Measurements from ENCODE around the gene COL4A1.

The COL4A1 gene

DNA sequence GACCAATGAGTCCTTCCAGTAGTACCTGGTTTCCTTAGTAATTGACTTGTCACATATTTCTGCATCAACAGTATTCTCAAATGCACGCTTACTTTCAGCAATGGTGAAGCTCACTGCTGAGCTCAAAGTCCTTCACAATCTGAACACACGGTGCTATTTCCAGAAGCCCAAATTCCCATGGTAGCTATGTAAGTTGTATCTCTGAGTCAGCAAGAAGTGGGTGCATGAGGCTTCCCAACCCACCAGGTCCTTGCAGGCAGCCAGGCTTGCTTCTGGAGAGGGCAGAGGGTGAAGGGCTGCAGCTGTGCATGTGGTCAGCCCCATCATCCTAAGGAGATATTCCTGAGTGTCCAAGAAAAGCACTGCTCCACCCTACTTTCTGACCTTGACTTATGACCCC lies 25.8 kb upstream of the COL4A1 start:
- Histone ChIP-seq H3K4me2 (ENCODE audit: low read depth, low read length) (no peak overlapping the region), H3K79me2 (ENCODE audit: low read length) (no peaks in the 10 kb centered on the region), H3K27me3 (replicated peaks; ENCODE audit: insufficient read depth, low read length) (no peaks in the 10 kb centered on the region), H3K27ac (ENCODE audit: low read length) (no peak overlapping the region), H3F3A (ENCODE audit: insufficient read depth, low read length) (no peaks in the 10 kb centered on the region), H3K9me2 (replicated peaks; ENCODE audit: insufficient read depth, low read length) (no peaks in the 10 kb centered on the region), H4K20me1 (ENCODE audit: insufficient read depth, low read length) (no peaks in the 10 kb centered on the region), H3K36me3 (replicated peaks; ENCODE audit: insufficient read depth, low read length) (no peaks in the 10 kb centered on the region), H3K4me3 (ENCODE audit: low read length) (no peak overlapping the region), H2AFZ (ENCODE audit: low read length) (no peak overlapping the region), H3K4me1 (ENCODE audit: low read length) (no peaks in the 10 kb centered on the region), H3K9ac (ENCODE audit: low read length) (no peak overlapping the region), H3K9me3 (replicated peaks; ENCODE audit: insufficient read depth, low read length) (no peaks in the 10 kb centered on the region)
- no peak for DNase-seq
- no peak for TF ChIP-seq EZH2phosphoT487 (IDR thresholded peaks at IDR 0.05; ENCODE audit: low read length)
- TF ChIP-seq, protein P1, sequence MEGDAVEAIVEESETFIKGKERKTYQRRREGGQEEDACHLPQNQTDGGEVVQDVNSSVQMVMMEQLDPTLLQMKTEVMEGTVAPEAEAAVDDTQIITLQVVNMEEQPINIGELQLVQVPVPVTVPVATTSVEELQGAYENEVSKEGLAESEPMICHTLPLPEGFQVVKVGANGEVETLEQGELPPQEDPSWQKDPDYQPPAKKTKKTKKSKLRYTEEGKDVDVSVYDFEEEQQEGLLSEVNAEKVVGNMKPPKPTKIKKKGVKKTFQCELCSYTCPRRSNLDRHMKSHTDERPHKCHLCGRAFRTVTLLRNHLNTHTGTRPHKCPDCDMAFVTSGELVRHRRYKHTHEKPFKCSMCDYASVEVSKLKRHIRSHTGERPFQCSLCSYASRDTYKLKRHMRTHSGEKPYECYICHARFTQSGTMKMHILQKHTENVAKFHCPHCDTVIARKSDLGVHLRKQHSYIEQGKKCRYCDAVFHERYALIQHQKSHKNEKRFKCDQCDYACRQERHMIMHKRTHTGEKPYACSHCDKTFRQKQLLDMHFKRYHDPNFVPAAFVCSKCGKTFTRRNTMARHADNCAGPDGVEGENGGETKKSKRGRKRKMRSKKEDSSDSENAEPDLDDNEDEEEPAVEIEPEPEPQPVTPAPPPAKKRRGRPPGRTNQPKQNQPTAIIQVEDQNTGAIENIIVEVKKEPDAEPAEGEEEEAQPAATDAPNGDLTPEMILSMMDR (IDR thresholded peaks at IDR 0.05; ENCODE audit: low read length) = no peak
- TF ChIP-seq EZH2 (optimal IDR thresholded peaks at IDR 0.05; ENCODE audit: low read depth, low read length) = no peak

DNA sequence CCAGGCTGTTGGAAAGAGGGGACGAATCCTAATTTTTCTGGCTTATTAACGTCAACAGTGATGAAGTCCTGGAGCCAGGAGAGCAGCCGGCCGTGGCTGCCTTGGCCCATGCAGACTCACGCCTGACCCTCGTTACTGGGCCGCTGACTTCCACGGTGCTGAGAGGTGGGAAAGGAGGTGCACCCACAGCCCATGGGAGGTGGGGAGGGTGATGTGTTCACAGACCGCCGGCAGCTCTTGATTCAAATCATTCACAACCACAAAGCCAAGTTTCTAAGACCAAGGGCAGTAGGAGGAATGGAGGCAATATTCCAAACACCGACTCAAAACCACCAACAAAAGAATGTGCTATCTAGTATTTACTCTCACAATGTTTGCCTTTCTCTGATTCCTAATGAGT lies 24.4 kb upstream of the COL4A1 start:
- DNase-seq = no peak
- Histone ChIP-seq H2AFZ (ENCODE audit: low read length) (no peak overlapping the region), H3K4me3 (ENCODE audit: low read length) (no peak overlapping the region), H3K27ac (ENCODE audit: low read length) (no peak overlapping the region), H3F3A (ENCODE audit: insufficient read depth, low read length) (no peaks in the 10 kb centered on the region), H3K4me2 (ENCODE audit: low read depth, low read length) (no peak overlapping the region), H3K36me3 (replicated peaks; ENCODE audit: insufficient read depth, low read length) (no peaks in the 10 kb centered on the region), H3K79me2 (ENCODE audit: low read length) (no peaks in the 10 kb centered on the region), H3K27me3 (replicated peaks; ENCODE audit: insufficient read depth, low read length) (no peaks in the 10 kb centered on the region), H3K9me2 (replicated peaks; ENCODE audit: insufficient read depth, low read length) (no peaks in the 10 kb centered on the region), H3K4me1 (ENCODE audit: low read length) (no peaks in the 10 kb centered on the region), H4K20me1 (ENCODE audit: insufficient read depth, low read length) (no peaks in the 10 kb centered on the region), H3K9me3 (replicated peaks; ENCODE audit: insufficient read depth, low read length) (no peaks in the 10 kb centered on the region), H3K9ac (ENCODE audit: low read length) (no peak overlapping the region)
- TF ChIP-seq EZH2phosphoT487 (IDR thresholded peaks at IDR 0.05; ENCODE audit: low read length) (no peak), EZH2 (optimal IDR thresholded peaks at IDR 0.05; ENCODE audit: low read depth, low read length) (no peak)

DNA sequence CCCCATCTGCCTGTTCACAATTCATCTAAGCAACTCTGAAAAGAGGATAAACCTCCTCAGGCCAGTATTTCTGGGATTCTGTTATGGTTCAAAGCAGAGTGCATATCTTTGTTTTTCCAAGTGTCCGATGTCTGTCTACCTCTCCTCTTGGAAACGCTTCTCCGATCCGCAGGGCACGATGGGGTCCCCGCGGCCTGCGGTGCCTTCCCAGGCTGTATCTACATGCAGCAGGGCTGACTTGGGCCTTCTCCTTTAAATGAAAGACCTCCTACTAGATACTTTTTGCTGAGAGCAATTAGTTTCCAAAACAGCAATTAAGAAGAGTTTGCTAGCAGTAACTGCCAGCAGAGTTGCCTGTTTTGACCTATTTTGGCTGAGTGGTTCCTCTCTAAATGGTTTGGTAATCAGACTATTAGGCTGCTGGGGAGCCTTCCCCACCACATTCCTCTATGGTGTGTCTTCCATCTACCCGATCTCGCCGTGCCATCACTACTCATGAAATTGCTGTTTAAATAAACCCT lies 23.6 kb upstream of the COL4A1 start:
- no peak for DNase-seq

More for the DNA sequence above, 23.6 kb upstream of the COL4A1 start:
- H3K36me3 ChIP-seq (replicated peaks; ENCODE audit: insufficient read depth, low read length) = no peaks in the 10 kb centered on the region
- H3K9ac ChIP-seq (ENCODE audit: low read length) = no peak overlapping the region
- no peak overlapping the region for H3K4me2 ChIP-seq (ENCODE audit: low read depth, low read length)
- H2AFZ ChIP-seq (ENCODE audit: low read length) = no peak overlapping the region
- H3K79me2 ChIP-seq (ENCODE audit: low read length) = no peaks in the 10 kb centered on the region
- H3K9me3 ChIP-seq (replicated peaks; ENCODE audit: insufficient read depth, low read length) = no peaks in the 10 kb centered on the region
- H4K20me1 ChIP-seq (ENCODE audit: insufficient read depth, low read length) = no peaks in the 10 kb centered on the region
- H3K9me2 ChIP-seq (replicated peaks; ENCODE audit: insufficient read depth, low read length) = no peaks in the 10 kb centered on the region
- no peaks in the 10 kb centered on the region for H3K4me1 ChIP-seq (ENCODE audit: low read length)
- TF ChIP-seq, protein P1 (IDR thresholded peaks at IDR 0.05; ENCODE audit: low read length) = no peak
- TF ChIP-seq EZH2 (optimal IDR thresholded peaks at IDR 0.05; ENCODE audit: low read depth, low read length) = no peak
- TF ChIP-seq EZH2phosphoT487 (IDR thresholded peaks at IDR 0.05; ENCODE audit: low read length) = no peak
- H3K27me3 ChIP-seq (replicated peaks; ENCODE audit: insufficient read depth, low read length) = no peaks in the 10 kb centered on the region
- no peaks in the 10 kb centered on the region for H3F3A ChIP-seq (ENCODE audit: insufficient read depth, low read length)
- no peak overlapping the region for H3K4me3 ChIP-seq (ENCODE audit: low read length)
- no peak overlapping the region for H3K27ac ChIP-seq (ENCODE audit: low read length)

Data from MM.1S (cell line).